Measurements from ENCODE around the gene A1CF.

The A1CF gene

GRCh38 chr10:50918529-50918928 lies 33.1 kb upstream of the A1CF start:
- no peak for TF ChIP-seq EZH2 (IDR thresholded peaks at IDR 0.05; ENCODE audit: borderline replicate concordance, low read depth, low read length, severe bottlenecking)
- TF ChIP-seq CTCF (IDR thresholded peaks at IDR 0.05; ENCODE audit: borderline replicate concordance, extremely low read depth, low read length, poor library complexity, severe bottlenecking): no peak
- ATAC-seq (ENCODE audit: insufficient read depth, low read depth): no peak
- Histone ChIP-seq H2AFZ (ENCODE audit: low read depth, low read length) (no peak overlapping the region), H3K4me1 (ENCODE audit: insufficient read depth, low read length) (no peaks in the 10 kb centered on the region), H3K9me3 (ENCODE audit: insufficient read depth, low read length, severe bottlenecking) (peaks cover 11% of the 10 kb centered on the region), H3K79me2 (ENCODE audit: insufficient read depth, low read length) (no peaks in the 10 kb centered on the region), H3K36me3 (ENCODE audit: insufficient read depth, low read length) (no peaks in the 10 kb centered on the region), H3K9ac (ENCODE audit: low read depth, low read length) (no peak overlapping the region), H3K27ac (ENCODE audit: low read length) (no peak overlapping the region), H3K4me3 (ENCODE audit: low read depth in 1 of 2, low read length in 2 of 2) (no peak overlapping the region), H3K4me2 (ENCODE audit: insufficient read depth, low read length) (no peak overlapping the region), H3K27me3 (ENCODE audit: insufficient read depth, low read length, poor library complexity) (no peaks in the 10 kb centered on the region), H4K20me1 (ENCODE audit: insufficient read depth, low read length) (no peaks in the 10 kb centered on the region)
- no peak for DNase-seq

- TF ChIP-seq EZH2 (IDR thresholded peaks at IDR 0.05; ENCODE audit: borderline replicate concordance, low read depth, low read length, severe bottlenecking) (no peak), CTCF (IDR thresholded peaks at IDR 0.05; ENCODE audit: borderline replicate concordance, extremely low read depth, low read length, poor library complexity, severe bottlenecking) (no peak)
- no peak for DNase-seq
- H3K9me3 ChIP-seq (ENCODE audit: insufficient read depth, low read length, severe bottlenecking): peaks cover 3% of the 10 kb centered on the region
- no peak overlapping the region for H3K4me2 ChIP-seq (ENCODE audit: insufficient read depth, low read length)
- H3K79me2 ChIP-seq (ENCODE audit: insufficient read depth, low read length): no peaks in the 10 kb centered on the region
- no peak overlapping the region for H3K9ac ChIP-seq (ENCODE audit: low read depth, low read length)
- no peak overlapping the region for H2AFZ ChIP-seq (ENCODE audit: low read depth, low read length)
- H3K4me3 ChIP-seq (ENCODE audit: low read depth in 1 of 2, low read length in 2 of 2): no peak overlapping the region
- no peaks in the 10 kb centered on the region for H3K36me3 ChIP-seq (ENCODE audit: insufficient read depth, low read length)
- H3K4me1 ChIP-seq (ENCODE audit: insufficient read depth, low read length): no peaks in the 10 kb centered on the region
- ATAC-seq (ENCODE audit: insufficient read depth, low read depth): no peak
- H3K27ac ChIP-seq (ENCODE audit: low read length): no peak overlapping the region
- H3K27me3 ChIP-seq (ENCODE audit: insufficient read depth, low read length, poor library complexity): no peaks in the 10 kb centered on the region
- H4K20me1 ChIP-seq (ENCODE audit: insufficient read depth, low read length): no peaks in the 10 kb centered on the region
Observed at GRCh38 chr10:50917486-50917885, 32.1 kb upstream of the A1CF start.

GRCh38 chr10:50909334-50910014 lies 24.0 kb upstream of the A1CF start:
- Histone ChIP-seq H4K20me1 (ENCODE audit: insufficient read depth, low read length) (no peaks in the 10 kb centered on the region), H3K27ac (ENCODE audit: low read length) (no peak overlapping the region), H3K36me3 (ENCODE audit: insufficient read depth, low read length) (no peaks in the 10 kb centered on the region), H3K27me3 (ENCODE audit: insufficient read depth, low read length, poor library complexity) (no peaks in the 10 kb centered on the region), H3K9me3 (ENCODE audit: insufficient read depth, low read length, severe bottlenecking) (no peaks in the 10 kb centered on the region), H3K4me3 (ENCODE audit: low read depth in 1 of 2, low read length in 2 of 2) (no peak overlapping the region), H3K4me2 (ENCODE audit: insufficient read depth, low read length) (no peak overlapping the region), H3K9ac (ENCODE audit: low read depth, low read length) (no peak overlapping the region), H3K79me2 (ENCODE audit: insufficient read depth, low read length) (no peaks in the 10 kb centered on the region), H2AFZ (ENCODE audit: low read depth, low read length) (no peak overlapping the region), H3K4me1 (ENCODE audit: insufficient read depth, low read length) (no peaks in the 10 kb centered on the region)
- TF ChIP-seq EZH2 (IDR thresholded peaks at IDR 0.05; ENCODE audit: borderline replicate concordance, low read depth, low read length, severe bottlenecking) (no peak), CTCF (IDR thresholded peaks at IDR 0.05; ENCODE audit: borderline replicate concordance, extremely low read depth, low read length, poor library complexity, severe bottlenecking) (no peak)
- no peak for DNase-seq
- no peak for ATAC-seq (ENCODE audit: insufficient read depth, low read depth)

All from DND-41 (cell line).